ENCODE measurements around the gene SPRY1.

GRCh38 chr4:123433573-123433972, 37.0 kb downstream of the SPRY1 start:
- TF ChIP-seq CTCF (IDR thresholded peaks at IDR 0.05; ENCODE audit: low read depth, low read length) (no peak), POLR2A (IDR thresholded peaks at IDR 0.05; ENCODE audit: extremely low read depth, insufficient read length) (no peak), MAX (IDR thresholded peaks at IDR 0.05; ENCODE audit: low read depth, low read length) (no peak)
